Measurements from ENCODE around the gene SYNGAP1. TPM values are rescaled to one million over a fixed set of nuclear protein-coding genes. Genes with fewer than 3 reads are reported as not detected.

SYNGAP1 gene
- total and polyA plus RNA-seq, 9 of the 15 experiments (the other 6 are each of a cell fraction or from before 2014, with no cell fraction given), result 0.01 to 22.8 (median 3.2) TPM

DNA sequence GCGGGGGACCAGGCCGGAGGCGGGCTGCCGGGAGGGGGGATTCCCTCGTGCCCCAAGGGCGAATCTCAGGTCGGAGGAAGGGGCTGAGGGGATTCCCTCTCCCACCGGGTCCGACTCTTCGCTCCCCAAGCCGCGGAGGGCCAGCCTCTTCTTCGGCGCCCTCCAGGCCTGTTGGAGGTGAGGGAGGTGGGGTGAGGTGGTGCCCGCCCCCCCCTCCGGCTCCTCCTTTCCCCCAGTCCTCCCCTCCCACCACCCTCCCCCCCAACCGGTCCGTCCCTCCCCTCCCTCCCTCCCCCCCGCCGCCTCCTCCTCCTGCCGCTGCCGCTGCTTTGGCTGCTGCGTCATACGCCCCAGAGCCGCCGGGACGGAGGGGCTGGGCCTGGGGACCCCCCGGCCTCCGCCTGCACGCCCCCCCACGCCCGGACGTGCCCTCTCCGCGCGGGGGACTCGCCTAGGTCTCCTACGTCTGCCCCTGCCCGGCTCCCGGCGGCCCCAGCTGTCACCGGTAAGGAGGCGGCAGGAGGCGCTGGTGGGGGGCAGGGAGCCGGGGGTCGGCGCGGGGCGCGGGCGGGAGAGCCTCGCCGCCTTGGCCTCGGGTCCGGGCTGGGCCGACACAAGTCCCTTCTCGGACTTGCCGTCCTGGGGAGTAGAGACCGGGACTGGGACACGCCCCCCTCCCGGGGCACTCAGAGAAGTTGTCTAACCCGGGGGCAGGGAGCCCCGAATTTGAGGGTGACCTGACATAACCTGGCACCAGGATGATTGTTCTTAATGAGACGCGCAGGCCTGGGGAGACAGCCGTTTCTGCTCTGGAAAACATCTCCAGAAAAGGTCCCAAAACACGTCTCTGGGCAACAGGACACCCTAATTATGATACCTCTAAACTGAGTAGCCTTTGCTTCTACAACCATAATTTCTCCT is 8.9 kb upstream of the SYNGAP1 start, which contains the start of gene PHF1:
Gene PHF1, plus strand, starts transcription at position 304 of the 921 bp plus-strand sequence. CDS start 1,250 bp downstream, outside the sequence.
- in situ Hi-C loops (cut with MboI), result no loop called here
- Histone ChIP-seq H3K4me3 (peak within 1 kb of the TSS; percentile 95), H2AFZ (ENCODE audit: low read depth, low read length) (peak within 1 kb of the TSS; percentile 96), H3K9ac (ENCODE audit: insufficient read depth in 1 of 2, low read depth in 2 of 2, low read length in 2 of 2) (peak within 1 kb of the TSS; percentile 77 to 91), H3K27ac (ENCODE audit: extremely low read depth, low read depth, low read length) (peak within 1 kb of the TSS; percentile 93), H3K79me2 (ENCODE audit: control insufficient read depth, insufficient read depth, low read length) (peaks cover 34% of the 10 kb centered on the region), H3K9me3 (replicated peaks; ENCODE audit: control insufficient read depth, insufficient read depth, low read depth, low read length) (no peaks in the 10 kb centered on the region), H3K4me2 (ENCODE audit: insufficient read depth, low read length) (peak within 1 kb of the TSS; percentile 92), H3K36me3 (ENCODE audit: control insufficient read depth, insufficient read depth, low read length) (peaks cover 73% of the 10 kb centered on the region), H4K20me1 (replicated peaks; ENCODE audit: control insufficient read depth, insufficient read depth, low read length) (no peaks in the 10 kb centered on the region; the same call in 1 of the 2 replicates), H3K4me1 (replicated peaks in 1 of 2; ENCODE audit: control insufficient read depth in 2 of 2, insufficient read depth in 2 of 2, low read length in 2 of 2) (peaks cover 18 to 34% of the 10 kb centered on the region in 2 experiments; a peak in 4 of 5 replicates), H3K9me1 (ENCODE audit: control insufficient read depth, insufficient read depth, low read length) (no peaks in the 10 kb centered on the region), H3K27me3 (ENCODE audit: control insufficient read depth in 2 of 2, insufficient read depth in 2 of 2, low read length in 2 of 2) (no peaks in the 10 kb centered on the region)
- DNase-seq (ENCODE audit: extremely low read depth in 1 of 4, low spot score in 3 of 4) (peak; percentile 88 to 97 (median 93)), FAIRE-seq (peak; percentile 23), ATAC-seq (peak; percentile 45)
- 2% methylated on average over 38 of the region's 67 CpGs for WGBS (ENCODE audit: insufficient coverage, low coverage, missing lambda C conversion rate)
- ChIA-PET CTCF (ENCODE audit: low intra/inter-chr PET ratio) (interaction anchor here (0.8 kb wide), 1 partner anchor 20 kb away, joined by 3 read pairs; no protein-coding TSS in a partner anchor), POLR2A (interaction anchor here (0.5 to 1.4 kb wide), 6 partner anchors 14 to 160 kb away, joined by 3 to 7 read pairs (median 3); no protein-coding TSS in a partner anchor)
- BruUV-seq (replicated peaks), result no TSS peak
- intact Hi-C loops (cut with micrococcal nuclease), result loop anchor here (1.0 to 5.0 kb wide), 5 partner anchors 7 to 210 kb away; partner anchors contain the start of genes B3GALT4, CUTA, KIFC1 and RGL2
- TF ChIP-seq ZNF696 (CRISPR knock-in tag; conservative IDR thresholded peaks at IDR 0.05), result no peak
- TF ChIP-seq NFXL1 (CRISPR knock-in tag; IDR thresholded peaks at IDR 0.05), result no peak
- TF ChIP-seq MCM5 (IDR thresholded peaks at IDR 0.05; ENCODE audit: low read depth), result no peak
- TF ChIP-seq NR2C1 (IDR thresholded peaks at IDR 0.05), result no peak
- TF ChIP-seq NR2C1 (tag; IDR thresholded peaks at IDR 0.05), result no peak
- TF ChIP-seq ZNF551 (CRISPR knock-in tag; IDR thresholded peaks at IDR 0.05), result no peak
- TF ChIP-seq TFAM (CRISPR knock-in tag; conservative IDR thresholded peaks at IDR 0.05), result no peak
- TF ChIP-seq SIN3A (IDR thresholded peaks at IDR 0.05; ENCODE audit: borderline replicate concordance in 2 of 2, control insufficient read depth in 1 of 2, low read depth in 2 of 2, low read length in 2 of 2), result peak; percentile 79 to 90
- TF ChIP-seq ETV1 (tag; conservative IDR thresholded peaks at IDR 0.05; ENCODE audit: low read depth), result peak; percentile 59
- TF ChIP-seq, protein P1, sequence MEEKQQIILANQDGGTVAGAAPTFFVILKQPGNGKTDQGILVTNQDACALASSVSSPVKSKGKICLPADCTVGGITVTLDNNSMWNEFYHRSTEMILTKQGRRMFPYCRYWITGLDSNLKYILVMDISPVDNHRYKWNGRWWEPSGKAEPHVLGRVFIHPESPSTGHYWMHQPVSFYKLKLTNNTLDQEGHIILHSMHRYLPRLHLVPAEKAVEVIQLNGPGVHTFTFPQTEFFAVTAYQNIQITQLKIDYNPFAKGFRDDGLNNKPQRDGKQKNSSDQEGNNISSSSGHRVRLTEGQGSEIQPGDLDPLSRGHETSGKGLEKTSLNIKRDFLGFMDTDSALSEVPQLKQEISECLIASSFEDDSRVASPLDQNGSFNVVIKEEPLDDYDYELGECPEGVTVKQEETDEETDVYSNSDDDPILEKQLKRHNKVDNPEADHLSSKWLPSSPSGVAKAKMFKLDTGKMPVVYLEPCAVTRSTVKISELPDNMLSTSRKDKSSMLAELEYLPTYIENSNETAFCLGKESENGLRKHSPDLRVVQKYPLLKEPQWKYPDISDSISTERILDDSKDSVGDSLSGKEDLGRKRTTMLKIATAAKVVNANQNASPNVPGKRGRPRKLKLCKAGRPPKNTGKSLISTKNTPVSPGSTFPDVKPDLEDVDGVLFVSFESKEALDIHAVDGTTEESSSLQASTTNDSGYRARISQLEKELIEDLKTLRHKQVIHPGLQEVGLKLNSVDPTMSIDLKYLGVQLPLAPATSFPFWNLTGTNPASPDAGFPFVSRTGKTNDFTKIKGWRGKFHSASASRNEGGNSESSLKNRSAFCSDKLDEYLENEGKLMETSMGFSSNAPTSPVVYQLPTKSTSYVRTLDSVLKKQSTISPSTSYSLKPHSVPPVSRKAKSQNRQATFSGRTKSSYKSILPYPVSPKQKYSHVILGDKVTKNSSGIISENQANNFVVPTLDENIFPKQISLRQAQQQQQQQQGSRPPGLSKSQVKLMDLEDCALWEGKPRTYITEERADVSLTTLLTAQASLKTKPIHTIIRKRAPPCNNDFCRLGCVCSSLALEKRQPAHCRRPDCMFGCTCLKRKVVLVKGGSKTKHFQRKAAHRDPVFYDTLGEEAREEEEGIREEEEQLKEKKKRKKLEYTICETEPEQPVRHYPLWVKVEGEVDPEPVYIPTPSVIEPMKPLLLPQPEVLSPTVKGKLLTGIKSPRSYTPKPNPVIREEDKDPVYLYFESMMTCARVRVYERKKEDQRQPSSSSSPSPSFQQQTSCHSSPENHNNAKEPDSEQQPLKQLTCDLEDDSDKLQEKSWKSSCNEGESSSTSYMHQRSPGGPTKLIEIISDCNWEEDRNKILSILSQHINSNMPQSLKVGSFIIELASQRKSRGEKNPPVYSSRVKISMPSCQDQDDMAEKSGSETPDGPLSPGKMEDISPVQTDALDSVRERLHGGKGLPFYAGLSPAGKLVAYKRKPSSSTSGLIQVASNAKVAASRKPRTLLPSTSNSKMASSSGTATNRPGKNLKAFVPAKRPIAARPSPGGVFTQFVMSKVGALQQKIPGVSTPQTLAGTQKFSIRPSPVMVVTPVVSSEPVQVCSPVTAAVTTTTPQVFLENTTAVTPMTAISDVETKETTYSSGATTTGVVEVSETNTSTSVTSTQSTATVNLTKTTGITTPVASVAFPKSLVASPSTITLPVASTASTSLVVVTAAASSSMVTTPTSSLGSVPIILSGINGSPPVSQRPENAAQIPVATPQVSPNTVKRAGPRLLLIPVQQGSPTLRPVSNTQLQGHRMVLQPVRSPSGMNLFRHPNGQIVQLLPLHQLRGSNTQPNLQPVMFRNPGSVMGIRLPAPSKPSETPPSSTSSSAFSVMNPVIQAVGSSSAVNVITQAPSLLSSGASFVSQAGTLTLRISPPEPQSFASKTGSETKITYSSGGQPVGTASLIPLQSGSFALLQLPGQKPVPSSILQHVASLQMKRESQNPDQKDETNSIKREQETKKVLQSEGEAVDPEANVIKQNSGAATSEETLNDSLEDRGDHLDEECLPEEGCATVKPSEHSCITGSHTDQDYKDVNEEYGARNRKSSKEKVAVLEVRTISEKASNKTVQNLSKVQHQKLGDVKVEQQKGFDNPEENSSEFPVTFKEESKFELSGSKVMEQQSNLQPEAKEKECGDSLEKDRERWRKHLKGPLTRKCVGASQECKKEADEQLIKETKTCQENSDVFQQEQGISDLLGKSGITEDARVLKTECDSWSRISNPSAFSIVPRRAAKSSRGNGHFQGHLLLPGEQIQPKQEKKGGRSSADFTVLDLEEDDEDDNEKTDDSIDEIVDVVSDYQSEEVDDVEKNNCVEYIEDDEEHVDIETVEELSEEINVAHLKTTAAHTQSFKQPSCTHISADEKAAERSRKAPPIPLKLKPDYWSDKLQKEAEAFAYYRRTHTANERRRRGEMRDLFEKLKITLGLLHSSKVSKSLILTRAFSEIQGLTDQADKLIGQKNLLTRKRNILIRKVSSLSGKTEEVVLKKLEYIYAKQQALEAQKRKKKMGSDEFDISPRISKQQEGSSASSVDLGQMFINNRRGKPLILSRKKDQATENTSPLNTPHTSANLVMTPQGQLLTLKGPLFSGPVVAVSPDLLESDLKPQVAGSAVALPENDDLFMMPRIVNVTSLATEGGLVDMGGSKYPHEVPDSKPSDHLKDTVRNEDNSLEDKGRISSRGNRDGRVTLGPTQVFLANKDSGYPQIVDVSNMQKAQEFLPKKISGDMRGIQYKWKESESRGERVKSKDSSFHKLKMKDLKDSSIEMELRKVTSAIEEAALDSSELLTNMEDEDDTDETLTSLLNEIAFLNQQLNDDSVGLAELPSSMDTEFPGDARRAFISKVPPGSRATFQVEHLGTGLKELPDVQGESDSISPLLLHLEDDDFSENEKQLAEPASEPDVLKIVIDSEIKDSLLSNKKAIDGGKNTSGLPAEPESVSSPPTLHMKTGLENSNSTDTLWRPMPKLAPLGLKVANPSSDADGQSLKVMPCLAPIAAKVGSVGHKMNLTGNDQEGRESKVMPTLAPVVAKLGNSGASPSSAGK (IDR thresholded peaks at IDR 0.05), result no peak
